HG03565 (cell line): ENCODE measurements around the gene CEP72.
"Not testable (repeated sequence)": the region's sequence is repeated elsewhere in the genome, so short reads cannot be mapped to it uniquely, and the experiment has no call there.

Experiments used
- ATAC-seq: cut with Tn5 transposase; IDR thresholded peaks from one replicate; pipeline ENCODE4 v1.9.1; 2021; ENCODE audit warnings: mild to moderate bottlenecking, moderate library complexity; ENCODE audit not compliant: unreplicated experiment

The CEP72 gene

DNA sequence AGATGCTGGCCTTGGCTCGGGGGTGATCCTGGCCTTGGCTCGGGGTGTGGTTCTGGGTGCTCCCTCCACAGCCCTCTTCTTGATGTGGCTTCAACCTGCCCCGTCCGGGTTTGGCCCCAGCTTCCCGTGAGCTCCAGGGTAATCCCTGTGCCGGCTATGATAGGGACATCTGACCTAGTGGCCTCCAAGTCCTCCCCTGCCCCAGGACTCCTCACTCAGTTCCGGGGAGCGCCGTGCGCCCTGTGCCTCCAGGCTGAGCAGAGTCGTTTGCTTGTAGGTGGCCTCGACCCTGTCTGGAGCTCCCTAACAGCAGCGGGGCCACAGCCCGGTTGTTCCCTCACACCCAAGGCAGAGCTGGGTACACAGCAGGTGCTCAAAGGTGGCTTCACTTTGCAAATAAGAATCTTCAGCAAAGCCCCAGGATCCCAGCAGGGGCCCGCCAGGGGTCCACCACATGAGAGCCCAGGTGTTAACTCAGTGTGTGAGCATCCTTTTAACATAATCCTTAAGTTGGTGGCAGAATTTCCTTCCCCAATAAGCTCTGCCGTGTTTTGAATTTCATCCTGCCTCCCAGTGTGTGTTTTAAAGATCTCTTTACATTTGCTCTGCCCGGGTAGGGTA is 32.3 kb upstream of the CEP72 start:
- ATAC-seq, result no peak

- ATAC-seq, result no peak
Measured at GRCh38 chr5:580436-580835, 31.7 kb upstream of the CEP72 start.

GRCh38 chr5:581266-581665 is 30.9 kb upstream of the CEP72 start:
- ATAC-seq, result no peak

DNA sequence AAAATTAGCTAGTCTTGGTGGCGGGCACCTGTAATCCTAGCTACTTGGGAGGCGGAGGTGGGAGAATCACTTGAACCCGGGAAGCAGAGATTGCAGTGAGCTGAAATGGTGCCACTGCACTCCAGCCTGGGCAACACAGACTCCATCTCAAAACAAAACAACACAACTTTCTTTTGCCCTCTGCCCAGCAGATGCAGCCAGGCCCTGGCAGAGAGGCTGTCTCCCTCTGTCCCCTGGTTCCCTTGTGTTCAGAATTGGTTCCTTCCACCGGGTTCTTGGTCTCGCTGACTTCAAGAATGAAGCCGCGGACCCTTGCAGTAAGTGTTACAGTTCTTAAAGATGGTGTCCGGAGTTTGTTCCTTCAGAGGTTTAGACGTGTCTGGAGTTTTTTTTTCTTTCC is 30.2 kb upstream of the CEP72 start:
- ATAC-seq, result no peak

DNA sequence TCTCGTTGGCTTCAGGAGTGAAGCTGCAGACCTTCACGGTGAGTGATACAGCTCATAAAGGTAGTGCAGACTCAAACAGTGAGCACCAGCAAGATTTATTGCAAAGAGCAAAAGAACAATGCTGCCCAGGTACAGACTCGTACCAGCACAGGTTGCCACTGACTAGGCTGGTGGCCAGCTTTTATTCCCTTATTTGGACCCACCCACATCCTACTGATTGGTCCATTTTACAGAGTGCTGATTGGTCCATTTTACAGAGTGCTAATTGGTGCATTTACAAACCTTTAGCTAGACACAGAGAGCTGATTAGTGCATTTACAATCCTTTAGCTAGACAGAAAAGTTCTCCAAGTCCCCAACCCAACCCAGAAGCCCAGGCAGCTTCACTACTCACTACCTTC is 29.7 kb upstream of the CEP72 start:
- ATAC-seq, result not testable (repeated sequence)

DNA sequence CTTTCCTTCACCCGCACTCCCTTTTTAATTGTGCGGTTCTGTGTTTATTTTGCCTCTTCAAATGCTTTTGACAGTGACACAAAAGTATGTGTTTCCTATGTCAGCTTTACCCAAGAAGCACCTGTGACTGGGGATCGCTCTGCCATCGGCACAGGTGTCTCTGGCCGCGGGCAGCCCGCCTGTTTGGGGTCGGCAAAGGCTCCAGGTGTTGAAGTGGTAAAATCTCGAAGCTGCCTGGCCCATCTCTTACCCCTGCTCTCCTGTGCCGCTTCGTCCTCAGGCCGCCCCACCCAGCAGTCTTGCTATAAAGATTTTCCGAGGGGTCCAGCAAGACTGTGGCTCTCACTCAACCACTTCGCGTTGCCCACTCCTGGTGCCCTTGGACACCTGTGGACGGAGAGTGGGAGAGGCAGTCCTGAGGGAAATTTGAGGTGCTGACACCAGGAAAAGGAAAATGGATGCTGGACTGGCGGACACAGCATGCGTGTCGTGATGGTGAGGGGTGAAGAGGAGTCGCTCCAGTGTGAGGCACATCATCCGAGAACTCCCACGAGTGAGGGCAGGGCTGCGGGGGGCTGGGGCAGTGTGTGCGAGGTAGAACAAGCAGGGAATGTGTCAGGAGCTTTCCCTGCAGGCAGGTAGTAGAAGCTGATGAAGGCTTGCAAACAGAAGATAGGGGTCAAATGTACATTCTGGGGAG is 29.1 kb upstream of the CEP72 start:
- ATAC-seq, result no peak

DNA sequence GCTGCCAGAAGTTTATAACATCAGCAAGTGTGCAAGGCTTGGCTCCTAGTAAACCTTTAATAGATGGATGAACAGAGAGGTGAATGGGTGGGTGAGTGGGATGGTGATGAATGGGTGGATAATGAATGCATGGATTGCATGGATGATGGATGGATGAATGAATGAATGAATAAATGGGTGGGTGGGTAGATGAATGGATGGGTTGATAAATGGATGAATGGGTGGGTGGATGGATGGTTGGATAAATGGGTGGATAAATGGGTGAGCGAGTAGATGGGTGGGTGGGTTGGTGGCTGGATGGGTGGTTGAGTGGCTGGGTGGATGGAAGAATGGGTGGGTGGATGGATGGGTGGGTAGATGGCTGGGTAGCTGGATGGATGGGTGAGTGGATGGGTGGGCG is 28.5 kb upstream of the CEP72 start:
- ATAC-seq, result no peak

- no peak for ATAC-seq
Measured at GRCh38 chr5:584216-584615, 27.9 kb upstream of the CEP72 start.

DNA sequence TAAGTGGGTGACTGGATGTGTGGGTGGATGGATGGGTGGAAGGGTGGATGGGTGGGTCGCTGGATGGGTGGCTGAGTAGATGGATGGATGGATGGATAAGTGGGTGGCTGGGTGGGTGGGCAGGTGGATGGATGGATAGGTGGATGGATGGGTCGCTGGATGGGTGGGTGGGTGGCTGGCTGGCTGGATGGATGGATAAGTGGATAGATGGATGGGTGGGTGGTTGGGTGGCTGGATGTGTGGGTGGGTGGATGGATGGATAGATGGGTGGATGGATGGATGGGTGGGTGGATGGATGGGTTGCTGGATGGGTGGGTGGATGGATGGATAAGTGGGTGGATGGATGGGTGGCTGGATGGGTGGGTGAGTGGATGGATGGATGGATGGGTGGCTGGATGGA is 27.3 kb upstream of the CEP72 start:
- ATAC-seq, result no peak

- no peak for ATAC-seq
Measured at GRCh38 chr5:585556-585955, 26.6 kb upstream of the CEP72 start.

GRCh38 chr5:585962-586628 is 26.0 kb upstream of the CEP72 start:
- ATAC-seq, result no peak

DNA sequence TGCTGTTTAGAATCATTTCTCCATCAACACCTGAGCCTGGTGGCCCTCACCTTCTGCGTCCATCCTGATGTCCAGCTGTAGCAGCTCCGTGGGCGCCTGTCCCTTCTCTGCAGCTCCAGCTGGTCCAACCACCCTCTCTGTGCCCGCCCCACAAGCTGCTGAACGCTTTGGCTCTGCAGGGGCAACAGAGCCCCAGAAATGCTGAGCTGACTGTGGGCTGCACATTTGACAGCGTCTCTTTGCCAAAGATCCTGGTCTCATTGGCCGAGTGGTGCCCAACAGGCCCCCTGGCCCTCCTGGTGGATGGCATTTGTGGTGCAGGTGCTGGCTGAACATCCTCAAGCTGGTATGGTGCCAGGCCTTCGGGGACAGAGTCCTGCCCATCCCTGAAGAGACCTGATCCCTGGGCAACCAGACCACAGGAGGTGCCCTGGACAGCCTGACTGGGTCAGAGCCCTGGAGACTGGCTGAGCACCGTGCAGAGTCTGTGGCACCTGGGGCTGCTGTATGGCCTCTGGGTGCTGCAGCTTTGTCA is 25.3 kb upstream of the CEP72 start:
- no peak for ATAC-seq

GRCh38 chr5:587403-587802 is 24.7 kb upstream of the CEP72 start:
- no peak for ATAC-seq

DNA sequence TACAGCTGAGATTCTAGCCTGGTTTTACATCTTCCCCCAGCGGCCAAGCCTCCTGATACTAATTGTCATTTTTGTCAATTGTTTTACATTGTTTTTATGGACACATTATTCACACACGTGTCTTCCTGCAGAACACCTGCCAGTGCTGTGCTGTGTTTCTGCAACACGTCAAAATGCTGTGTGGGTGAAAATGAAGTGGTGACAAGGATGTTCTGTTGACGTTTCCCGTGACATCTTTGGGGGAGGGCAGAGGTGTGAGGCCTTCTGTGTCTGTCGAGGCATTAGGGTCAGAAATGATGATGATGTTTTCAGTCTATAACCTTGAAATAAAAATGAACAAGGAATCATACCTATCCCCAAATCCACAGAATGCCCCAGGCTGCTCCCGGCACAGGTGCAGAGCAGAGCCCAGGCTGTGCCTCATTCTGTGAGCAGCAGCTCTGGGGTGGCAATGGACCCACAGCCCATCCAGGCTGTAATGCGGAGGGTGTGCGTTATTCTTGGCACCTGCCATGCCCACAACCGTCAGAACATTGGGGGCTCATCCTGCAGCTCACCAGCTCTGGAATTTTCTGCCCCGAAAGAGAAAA is 23.6 kb upstream of the CEP72 start:
- no peak for ATAC-seq

- no peak for ATAC-seq
Measured at GRCh38 chr5:589173-589572, 23.0 kb upstream of the CEP72 start.

- ATAC-seq, result no peak
Measured at GRCh38 chr5:589588-589987, 22.6 kb upstream of the CEP72 start.

DNA sequence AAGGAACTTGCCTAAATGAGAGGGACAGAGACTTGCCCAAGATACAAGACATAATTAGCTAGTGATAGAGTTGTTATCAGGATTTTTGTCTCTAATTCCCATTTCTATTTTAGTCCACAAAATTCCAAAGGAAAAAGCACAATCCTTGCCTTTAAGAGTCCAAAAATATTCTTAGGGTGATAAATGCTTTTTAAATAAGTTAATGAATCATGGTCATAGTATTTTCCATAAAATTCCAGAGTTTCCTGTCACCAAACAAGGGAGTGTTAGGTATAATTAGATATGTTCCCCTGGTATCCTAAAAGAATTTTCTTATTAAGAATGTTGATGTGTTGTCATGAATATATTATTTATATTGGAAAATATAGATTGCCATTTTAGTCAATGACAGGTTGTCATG is 21.8 kb upstream of the CEP72 start:
- no peak for ATAC-seq

DNA sequence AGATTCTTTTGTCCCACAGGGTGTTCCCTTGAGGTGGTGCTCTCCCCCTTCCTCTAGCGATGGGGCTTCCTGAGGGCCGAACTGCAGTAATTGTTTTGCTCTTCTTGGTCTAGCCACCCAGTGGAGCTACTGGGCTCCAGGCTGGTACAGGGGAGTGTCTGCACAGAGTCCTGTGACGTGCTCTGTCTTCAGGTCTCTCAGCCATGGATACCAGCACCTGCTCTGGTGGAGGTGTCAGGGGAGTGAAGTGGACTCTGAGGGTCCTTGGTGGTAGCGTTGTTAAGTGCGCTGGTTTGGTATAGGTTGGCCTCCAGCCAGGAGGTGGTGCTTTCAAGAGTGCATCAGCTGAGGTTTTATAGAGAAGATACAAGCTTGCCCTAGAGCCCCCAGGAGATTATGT is 20.4 kb upstream of the CEP72 start:
- no peak for ATAC-seq

- no peak for ATAC-seq
Measured at GRCh38 chr5:592158-592557, 20.0 kb upstream of the CEP72 start.

GRCh38 chr5:593511-593910 is 18.6 kb upstream of the CEP72 start:
- no peak for ATAC-seq

GRCh38 chr5:594226-594860 is 17.8 kb upstream of the CEP72 start:
- ATAC-seq, result no peak
